Naive B cell (primary cell): ENCODE data around the gene POLG2. TPM values are rescaled to one million over a fixed set of nuclear protein-coding genes. Genes with fewer than 3 reads are reported as not detected.
"Not testable (repeated sequence)": the region's sequence is repeated elsewhere in the genome, so short reads cannot be mapped to it uniquely, and the experiment has no call there.

Experiments
- ATAC-seq, 2 donors: fragments of 150-1000 bp; cut with Tn5 transposase; 2 replicates each; pipeline ENCODE4 v1.10.0; 2021; ENCODE audit warnings: low read depth in 2 of 2, mild to moderate bottlenecking in 2 of 2, moderate library complexity in 2 of 2
- DNase-seq: peaks from one replicate; pipeline ENCODE4 v3.0.0; 2022
- H3K27ac Mint-ChIP-seq, 6 donors: one replicate each; pipeline ENCODE4 v1.8.0; 2020 to 2022; ENCODE audit warnings: mild to moderate bottlenecking in 6 of 6, mixed read lengths in 6 of 6, moderate library complexity in 5 of 6, inconsistent platforms in 2 of 6
- H3K27me3 Mint-ChIP-seq, 3 donors: one replicate each; pipeline ENCODE4 v1.8.0; 2021 to 2022; ENCODE audit warnings: mixed read lengths in 3 of 3, mild to moderate bottlenecking in 1 of 3
- H3K36me3 Mint-ChIP-seq, 2 donors: one replicate each; pipeline ENCODE4 v1.8.0; 2020 to 2022; ENCODE audit warnings: mixed read lengths in 2 of 2, inconsistent platforms in 1 of 2, mild to moderate bottlenecking in 1 of 2
- H3K4me1 Mint-ChIP-seq, 3 donors: one replicate each; pipeline ENCODE4 v1.8.0; 2020 to 2022; ENCODE audit warnings: mixed read lengths in 3 of 3, inconsistent platforms in 1 of 3, mild to moderate bottlenecking in 1 of 3, moderate library complexity in 1 of 3
- H3K4me3 Mint-ChIP-seq, 8 donors: one replicate each; pipeline ENCODE4 v1.8.0; 2020 to 2022; ENCODE audit warnings: mild to moderate bottlenecking in 8 of 8, mixed read lengths in 8 of 8, moderate library complexity in 8 of 8, inconsistent platforms in 2 of 8
- H3K9me3 Mint-ChIP-seq, 7 donors: one replicate each; pipeline ENCODE4 v1.8.0; 2020 to 2022; ENCODE audit warnings: mixed read lengths in 7 of 7, mild to moderate bottlenecking in 5 of 7, inconsistent platforms in 2 of 7, moderate library complexity in 1 of 7
- polyA plus RNA-seq, 6 donors: library from polyadenylated mRNA; unstranded; fragments of 300-500 nt; fragmentation: Illumina TruSeq; gene quantifications; one replicate each; pipeline ENCODE4 v1.2.3, GENCODE V29; 2021; ENCODE audit warnings: low read depth in 6 of 6

POLG2 gene
- polyA plus RNA-seq, 6 donors from 2014 or later, result 8.5 to 14.1 (median 9.9) TPM

DNA sequence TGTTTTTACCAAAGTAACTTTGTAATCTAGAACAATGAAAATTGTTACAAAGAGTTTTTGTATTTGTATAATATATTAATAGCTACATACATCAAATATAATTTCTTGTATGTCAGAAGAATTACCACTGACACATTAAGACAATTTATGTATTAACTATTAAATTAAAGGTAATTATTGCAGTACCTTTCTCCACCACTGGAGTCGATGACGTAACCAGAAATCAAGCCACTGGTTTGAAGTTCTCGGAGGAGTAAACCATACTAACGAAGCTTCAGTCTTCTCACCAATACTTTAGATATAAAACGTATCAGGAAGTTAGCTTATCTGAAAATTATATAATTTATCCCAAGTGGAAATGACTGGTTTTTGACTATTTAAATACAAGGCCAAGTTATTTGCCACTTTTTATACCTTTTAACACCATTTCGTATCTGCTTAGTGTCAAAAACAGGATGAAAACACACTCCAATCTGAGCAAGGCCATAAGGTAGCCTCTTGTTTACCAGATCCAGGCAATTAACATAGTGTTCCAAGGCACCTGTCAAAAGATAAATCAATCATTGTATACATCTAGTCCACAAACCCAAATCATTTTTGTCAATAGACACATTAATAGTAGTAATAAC lies 4.3 kb downstream of the POLG2 start:
- Mint-ChIP-seq H3K9me3 (peaks cover 0 to 2% (median 0%) of the 10 kb centered on the region in 7 donors), H3K27me3 (no peaks in the 10 kb centered on the region), H3K4me1 (peaks cover 24 to 51% (median 33%) of the 10 kb centered on the region in 3 donors), H3K4me3 (peak overlapping the region in 1 of 8 donors; percentile 74), H3K27ac (peak overlapping the region in 1 of 6 donors; percentile 38), H3K36me3 (peaks cover 7 to 27% of the 10 kb centered on the region in 2 donors)
- DNase-seq (peak; percentile 11), ATAC-seq (no peak)

DNA sequence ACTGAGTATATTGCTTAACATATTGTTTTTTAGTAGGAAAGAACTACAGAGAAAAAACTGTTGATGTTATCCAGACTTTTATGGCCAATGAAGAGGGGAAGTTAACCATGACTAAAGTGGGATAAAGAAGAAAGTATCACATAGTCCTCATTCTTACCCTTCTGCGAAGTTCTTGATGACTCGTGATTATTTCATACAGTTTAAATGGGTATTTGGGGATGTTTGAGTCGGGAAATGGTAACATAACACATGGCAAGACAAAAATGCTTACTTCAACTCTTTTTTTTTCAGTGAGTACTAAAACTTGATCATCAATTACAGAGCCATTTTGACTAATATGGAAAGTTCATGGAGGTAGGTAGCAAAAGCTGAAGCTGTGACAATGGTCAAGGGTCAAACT lies 4.9 kb downstream of the POLG2 start:
- Mint-ChIP-seq H3K9me3 (peaks cover 0 to 2% (median 0%) of the 10 kb centered on the region in 7 donors), H3K27me3 (no peaks in the 10 kb centered on the region), H3K4me1 (peaks cover 19 to 45% (median 27%) of the 10 kb centered on the region in 3 donors), H3K27ac (no peak overlapping the region), H3K4me3 (no peak overlapping the region), H3K36me3 (peaks cover 7 to 27% of the 10 kb centered on the region in 2 donors)
- no peak for DNase-seq
- ATAC-seq, result no peak

DNA sequence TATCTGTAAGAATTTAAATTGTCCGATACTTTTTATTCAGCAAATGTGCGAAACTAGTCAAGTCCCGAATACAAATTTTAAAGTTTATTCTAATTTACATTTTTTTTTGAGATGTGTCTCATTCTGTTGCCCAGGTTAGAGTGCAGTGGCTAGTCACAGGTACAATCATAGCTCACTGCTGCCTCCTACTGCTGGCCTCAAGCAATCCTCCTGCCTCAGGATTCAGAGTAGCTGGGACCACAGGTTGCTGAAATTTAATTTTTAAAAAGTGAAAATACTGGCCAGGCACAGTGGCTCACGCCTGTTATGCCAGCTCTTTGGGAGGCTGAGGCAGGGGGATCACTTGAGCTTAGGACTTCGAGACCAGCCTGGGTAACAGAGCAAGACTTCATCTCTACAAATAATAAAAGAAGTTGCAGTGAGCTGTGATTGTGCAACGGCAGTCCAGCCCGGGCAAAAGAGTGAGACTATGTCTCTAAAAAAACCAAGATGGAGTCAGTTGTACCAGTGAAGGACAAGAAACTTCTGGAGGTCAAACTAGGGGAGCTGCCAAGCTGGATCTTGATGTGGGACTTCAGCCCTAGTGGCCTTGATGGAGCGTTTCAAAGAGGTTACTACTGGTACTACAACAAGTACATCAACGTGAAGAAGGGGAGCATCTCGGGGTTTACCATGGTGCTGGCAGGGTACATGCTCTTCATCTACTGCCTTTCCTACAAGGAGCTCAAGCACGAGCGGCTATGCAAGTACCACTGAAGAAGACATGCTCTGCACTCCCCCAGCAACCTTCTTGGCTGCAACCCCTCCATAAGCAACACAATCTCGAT lies 5.6 kb downstream of the POLG2 start:
- H3K4me3 Mint-ChIP-seq, result peak overlapping the region in 1 of 8 donors; percentile 38

DNA sequence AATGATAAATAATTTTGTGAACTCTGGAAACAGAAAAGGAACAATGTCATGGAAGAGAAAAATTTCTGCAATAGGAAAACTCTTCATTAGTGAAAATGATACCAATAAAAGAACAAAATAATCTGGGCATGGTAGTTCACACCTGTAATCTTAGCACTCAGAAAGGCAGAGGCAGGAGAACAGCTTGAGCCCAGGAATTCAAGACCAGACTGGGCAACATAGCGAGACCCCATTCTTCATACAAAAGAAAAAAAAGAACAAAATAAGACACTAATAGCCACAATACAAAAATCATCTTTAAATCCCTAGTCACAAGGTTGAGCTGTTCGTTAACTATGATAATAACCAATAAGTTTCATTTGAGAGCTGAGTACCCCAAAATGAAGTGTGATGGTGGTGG lies 8.6 kb downstream of the POLG2 start:
- H3K4me3 Mint-ChIP-seq, result peak overlapping the region in 1 of 8 donors; percentile 21
- H3K36me3 Mint-ChIP-seq, result peaks cover 16 to 19% of the 10 kb centered on the region in 2 donors
- H3K27ac Mint-ChIP-seq, result no peak overlapping the region
- DNase-seq, result no peak
- no peaks in the 10 kb centered on the region for H3K27me3 Mint-ChIP-seq
- peaks cover 0 to 10% (median 0%) of the 10 kb centered on the region in 3 donors for H3K4me1 Mint-ChIP-seq
- ATAC-seq, result no peak
- no peaks in the 10 kb centered on the region for H3K9me3 Mint-ChIP-seq

More for the DNA sequence above, 5.6 kb downstream of the POLG2 start:
- ATAC-seq (peak; percentile 69 to 74), DNase-seq (peak; percentile 42)
- H3K27me3 Mint-ChIP-seq, result no peaks in the 10 kb centered on the region
- H3K36me3 Mint-ChIP-seq, result peaks cover 7 to 27% of the 10 kb centered on the region in 2 donors
- H3K9me3 Mint-ChIP-seq, result no peaks in the 10 kb centered on the region
- H3K4me1 Mint-ChIP-seq, result peaks cover 13 to 37% (median 20%) of the 10 kb centered on the region in 3 donors
- H3K27ac Mint-ChIP-seq, result peak overlapping the region in 2 of 6 donors; percentile 38 to 44

DNA sequence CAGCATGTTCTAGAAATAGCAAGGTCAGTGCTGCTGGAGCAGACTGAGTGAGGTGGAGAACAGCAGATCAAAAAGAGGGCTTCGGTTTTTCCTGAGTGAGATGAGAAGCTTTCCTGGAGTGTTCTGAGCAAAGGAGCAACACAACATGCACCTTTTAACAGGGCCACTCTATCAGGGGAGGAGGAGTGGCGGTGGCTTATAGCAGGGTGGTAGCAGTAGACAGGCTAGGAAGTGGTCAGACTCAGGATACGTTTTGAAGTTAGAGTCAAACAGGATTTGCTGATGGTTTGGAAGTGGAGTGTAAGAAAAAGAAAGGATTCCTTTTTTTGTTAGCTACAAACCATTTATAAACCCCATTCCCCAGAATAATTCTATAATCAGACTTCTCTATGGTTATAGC lies 12.5 kb downstream of the POLG2 start:
- H3K4me1 Mint-ChIP-seq, result peaks cover 0 to 3% (median 0%) of the 10 kb centered on the region in 3 donors
- peaks cover 9 to 17% of the 10 kb centered on the region in 2 donors for H3K36me3 Mint-ChIP-seq
- H3K27me3 Mint-ChIP-seq, result no peaks in the 10 kb centered on the region
- no peak overlapping the region for H3K27ac Mint-ChIP-seq
- H3K4me3 Mint-ChIP-seq, result no peak overlapping the region
- H3K9me3 Mint-ChIP-seq, result no peaks in the 10 kb centered on the region
- DNase-seq (no peak), ATAC-seq (no peak)

DNA sequence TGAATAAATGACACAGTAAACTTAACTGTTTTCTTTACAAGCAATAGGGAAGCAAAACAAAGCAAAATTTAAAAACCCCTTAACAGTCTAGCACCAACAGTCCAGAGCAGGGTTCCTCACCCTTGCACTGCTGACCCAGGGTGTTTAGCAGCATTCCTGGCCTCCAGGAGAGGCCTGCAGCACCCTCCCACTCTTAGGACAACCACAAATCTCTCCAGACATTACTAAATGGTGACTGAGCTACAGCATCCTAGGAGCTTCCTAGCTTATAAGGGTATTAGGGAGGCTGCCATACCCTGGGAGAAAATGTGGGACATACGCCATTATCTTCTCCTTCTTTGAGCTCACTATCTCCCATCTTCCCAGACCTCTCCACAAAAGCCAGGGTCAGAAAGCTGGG lies 15.9 kb downstream of the POLG2 start:
- no peak for ATAC-seq
- Mint-ChIP-seq H3K4me3 (no peak overlapping the region), H3K27me3 (no peaks in the 10 kb centered on the region), H3K4me1 (peaks cover 0 to 4% (median 3%) of the 10 kb centered on the region in 3 donors), H3K27ac (peak overlapping the region in 1 of 6 donors; percentile 13), H3K9me3 (no peaks in the 10 kb centered on the region), H3K36me3 (peaks cover 6 to 17% of the 10 kb centered on the region in 2 donors)
- DNase-seq, result no peak

DNA sequence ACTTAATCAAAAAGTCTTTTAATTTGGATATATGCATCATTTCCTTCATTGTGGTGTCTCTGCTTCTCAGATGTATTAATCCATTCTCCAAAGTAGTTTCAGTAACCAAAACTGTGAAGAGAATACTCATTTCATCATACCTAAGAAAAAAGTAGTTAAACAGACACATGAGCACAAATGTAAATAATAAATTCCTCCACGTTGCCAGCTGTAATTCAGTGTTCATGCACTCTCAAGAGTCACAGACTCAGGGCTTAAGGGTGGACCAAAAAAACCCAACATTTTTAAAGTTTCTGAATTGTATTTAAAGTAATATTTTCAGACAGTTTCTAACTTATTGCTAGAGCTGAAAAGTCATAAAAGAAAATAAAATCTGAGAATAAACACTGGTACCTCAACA lies 19.0 kb downstream of the POLG2 start:
- peaks cover 0 to 14% (median 4%) of the 10 kb centered on the region in 3 donors for H3K4me1 Mint-ChIP-seq
- peak overlapping the region in 1 of 6 donors; percentile 14 for H3K27ac Mint-ChIP-seq
- ATAC-seq (no peak), DNase-seq (no peak)
- H3K9me3 Mint-ChIP-seq, result no peaks in the 10 kb centered on the region
- no peak overlapping the region for H3K4me3 Mint-ChIP-seq
- no peaks in the 10 kb centered on the region for H3K27me3 Mint-ChIP-seq
- H3K36me3 Mint-ChIP-seq, result peaks cover 6 to 7% of the 10 kb centered on the region in 2 donors

DNA sequence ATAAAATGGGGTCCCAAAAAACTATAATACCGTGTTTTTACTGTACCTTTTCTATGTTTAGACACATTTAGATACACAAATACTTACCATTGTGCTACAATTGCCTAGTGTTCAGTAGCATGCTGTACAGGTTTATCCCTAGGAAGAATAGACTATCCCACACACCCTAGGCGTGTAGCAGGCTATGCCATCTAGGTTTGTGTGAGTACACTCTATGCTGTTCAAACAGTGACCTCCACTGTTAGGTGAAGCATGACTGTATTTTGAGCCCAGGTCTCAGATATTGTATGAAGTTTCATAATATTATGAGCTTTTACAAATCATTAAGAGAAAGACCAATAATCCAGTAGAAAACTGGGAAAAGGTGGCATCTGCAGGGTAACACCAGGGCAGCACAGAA lies 24.3 kb downstream of the POLG2 start:
- peaks cover 0 to 15% (median 4%) of the 10 kb centered on the region in 3 donors for H3K4me1 Mint-ChIP-seq
- ATAC-seq (no peak), DNase-seq (no peak)
- H3K27me3 Mint-ChIP-seq, result no peaks in the 10 kb centered on the region
- no peaks in the 10 kb centered on the region for H3K9me3 Mint-ChIP-seq
- H3K27ac Mint-ChIP-seq, result peak overlapping the region in 4 of 6 donors; percentile 49 to 70 (median 60)
- H3K36me3 Mint-ChIP-seq, result peaks cover 9 to 19% of the 10 kb centered on the region in 2 donors
- no peak overlapping the region for H3K4me3 Mint-ChIP-seq

DNA sequence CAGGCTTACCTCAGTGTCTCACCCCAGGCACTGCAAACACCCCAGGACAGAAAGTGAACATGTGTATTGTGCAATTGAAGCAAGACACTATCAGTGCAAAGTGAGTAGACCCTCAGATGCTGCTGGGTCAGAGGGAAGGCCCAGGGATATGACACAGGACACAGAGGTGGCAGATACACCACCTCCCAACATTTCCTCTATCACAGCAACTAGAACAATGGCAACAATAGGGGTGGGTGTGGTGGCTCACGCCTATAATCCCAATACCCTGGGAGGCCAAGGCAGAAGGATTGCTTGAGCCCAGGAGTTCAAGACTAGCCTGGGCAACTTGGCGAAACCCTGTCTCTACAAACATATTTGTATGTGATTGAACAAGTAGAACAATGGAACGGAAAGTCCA lies 25.4 kb downstream of the POLG2 start:
- ATAC-seq, result no peak

DNA sequence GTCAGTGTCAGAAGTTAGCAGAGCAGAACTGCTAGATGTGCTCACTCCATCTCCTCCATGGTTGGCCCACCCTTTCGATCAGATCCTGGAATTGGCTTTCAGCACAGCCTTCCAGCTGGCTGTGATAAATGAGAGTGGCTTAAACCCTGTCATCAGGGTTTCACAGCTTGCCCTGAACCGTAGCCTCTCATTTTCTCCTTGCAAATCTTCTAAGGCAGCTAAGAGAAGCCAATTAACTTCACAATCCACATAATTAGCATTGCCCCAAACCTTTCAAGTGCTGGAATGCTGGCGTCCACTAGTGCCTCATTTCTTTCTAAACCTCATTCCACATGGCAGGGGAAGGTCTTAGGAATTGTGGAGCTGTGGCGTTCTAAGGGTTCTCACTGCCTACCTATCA lies 26.2 kb downstream of the POLG2 start:
- Mint-ChIP-seq H3K27me3 (no peaks in the 10 kb centered on the region), H3K4me1 (peaks cover 0 to 14% (median 9%) of the 10 kb centered on the region in 3 donors), H3K36me3 (peaks cover 9 to 15% of the 10 kb centered on the region in 2 donors), H3K27ac (peak overlapping the region in 1 of 6 donors; percentile 56), H3K9me3 (no peaks in the 10 kb centered on the region), H3K4me3 (no peak overlapping the region)
- no peak for DNase-seq
- no peak for ATAC-seq

More for the DNA sequence above, 25.4 kb downstream of the POLG2 start:
- no peaks in the 10 kb centered on the region for H3K27me3 Mint-ChIP-seq
- H3K4me1 Mint-ChIP-seq, result peaks cover 0 to 15% (median 7%) of the 10 kb centered on the region in 3 donors
- H3K9me3 Mint-ChIP-seq, result no peaks in the 10 kb centered on the region
- H3K36me3 Mint-ChIP-seq, result peaks cover 9 to 15% of the 10 kb centered on the region in 2 donors
- H3K4me3 Mint-ChIP-seq, result no peak overlapping the region
- peak overlapping the region in 3 of 6 donors; percentile 8 to 39 (median 20) for H3K27ac Mint-ChIP-seq
- DNase-seq, result no peak

DNA sequence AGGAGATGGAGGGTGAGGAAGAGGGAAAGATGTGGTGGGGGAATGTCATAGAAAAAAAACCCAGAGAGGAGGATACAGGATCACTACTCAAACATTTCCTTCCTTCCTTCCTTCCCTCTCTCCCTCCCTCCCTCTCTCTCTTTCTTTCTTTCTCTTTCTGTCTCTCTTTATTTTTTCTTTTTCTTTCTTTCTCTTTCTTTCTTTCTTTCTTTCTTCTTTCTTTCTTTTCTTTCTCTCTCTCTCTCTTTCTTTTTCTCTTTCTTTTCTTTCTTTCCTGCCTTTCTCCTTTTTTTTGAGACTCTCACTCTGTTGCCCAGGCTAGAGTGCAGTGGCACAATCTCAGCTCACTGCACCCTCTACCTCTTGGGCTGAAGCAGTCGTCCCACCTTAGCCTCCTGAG lies 30.0 kb downstream of the POLG2 start:
- not testable (repeated sequence) for ATAC-seq, H3K9me3 Mint-ChIP-seq, DNase-seq, H3K4me1 Mint-ChIP-seq, H3K27me3 Mint-ChIP-seq, H3K4me3 Mint-ChIP-seq
- Mint-ChIP-seq H3K27ac (peak overlapping the region in 2 of 6 donors; percentile 43 to 73), H3K36me3 (peaks cover 11 to 16% of the 10 kb centered on the region in 2 donors)

DNA sequence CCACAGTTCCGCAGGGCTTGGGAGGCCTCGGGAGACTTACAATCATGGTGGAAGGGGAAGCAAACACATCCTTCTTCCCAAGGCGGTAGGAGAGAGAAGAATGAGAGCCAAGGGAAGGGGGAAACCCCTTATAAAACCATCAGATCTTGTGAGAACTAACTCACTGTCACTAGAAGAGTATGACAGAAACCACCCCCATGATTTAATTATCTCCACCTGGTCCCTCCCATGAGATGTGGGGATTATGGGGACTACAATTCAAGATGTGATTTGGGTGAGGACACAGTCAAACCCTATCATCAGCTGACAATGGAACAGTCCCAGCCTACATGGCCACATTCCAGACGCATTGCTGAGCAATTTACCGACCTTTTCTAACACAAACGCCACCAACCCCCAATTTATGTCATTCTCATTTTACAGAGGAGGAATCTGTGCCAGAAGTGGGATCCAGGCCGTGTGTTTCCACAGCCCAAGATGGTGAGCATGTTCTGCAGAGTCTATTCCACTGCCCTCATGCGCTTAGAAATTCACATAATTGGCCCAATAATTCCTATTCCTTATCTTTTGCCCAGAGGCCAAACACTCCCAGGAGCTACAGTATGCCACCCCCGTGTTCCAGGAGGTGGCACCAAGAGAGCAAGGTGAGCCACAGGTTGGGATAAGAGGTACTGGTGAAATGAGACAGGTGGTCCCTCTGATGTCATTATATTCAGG lies 30.7 kb downstream of the POLG2 start:
- peaks cover 4 to 9% (median 4%) of the 10 kb centered on the region in 3 donors for H3K4me1 Mint-ChIP-seq
- peaks cover 13 to 17% of the 10 kb centered on the region in 2 donors for H3K36me3 Mint-ChIP-seq
- ATAC-seq, result no peak
- DNase-seq, result no peak
- H3K9me3 Mint-ChIP-seq, result no peaks in the 10 kb centered on the region
- no peak overlapping the region for H3K4me3 Mint-ChIP-seq
- no peaks in the 10 kb centered on the region for H3K27me3 Mint-ChIP-seq
- peak overlapping the region in 3 of 6 donors; percentile 42 to 68 (median 43) for H3K27ac Mint-ChIP-seq

DNA sequence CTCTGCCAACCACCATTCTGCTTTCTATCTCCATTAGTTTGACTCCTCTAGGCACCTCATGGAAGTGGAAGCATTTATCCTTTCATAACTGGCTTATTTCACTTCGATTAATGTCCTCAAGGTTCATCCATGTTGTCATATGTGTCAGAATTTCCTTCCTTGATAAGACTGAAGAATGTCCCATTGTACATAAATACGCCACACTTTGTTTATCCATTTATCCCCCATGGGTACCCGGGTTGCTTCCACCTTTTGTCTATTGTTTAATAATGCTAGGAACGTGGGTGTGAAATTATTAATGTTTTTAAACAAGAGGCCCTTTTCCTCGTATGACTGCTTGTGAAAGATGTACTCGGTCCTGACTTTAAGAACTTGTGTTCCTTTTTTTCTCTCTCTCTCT lies 35.1 kb downstream of the POLG2 start:
- DNase-seq (no peak), ATAC-seq (no peak)
- Mint-ChIP-seq H3K36me3 (peaks cover 5 to 13% of the 10 kb centered on the region in 2 donors), H3K4me1 (peaks cover 21 to 34% (median 28%) of the 10 kb centered on the region in 3 donors), H3K4me3 (no peak overlapping the region), H3K9me3 (no peaks in the 10 kb centered on the region), H3K27me3 (no peaks in the 10 kb centered on the region), H3K27ac (peak overlapping the region in 2 of 6 donors; percentile 7 to 50)
